Activated naive CD8-positive, alpha-beta T cell (primary cell): ENCODE results near the gene ACOT13.
"Not testable (repeated sequence)": the region's sequence is repeated elsewhere in the genome, so short reads cannot be mapped to it uniquely, and the experiment has no call there.

Experiments used
- H3K27ac Mint-ChIP-seq: one replicate; pipeline ENCODE4 v1.8.0; 2021; ENCODE audit warnings: mixed read lengths
- H3K27me3 Mint-ChIP-seq: one replicate; pipeline ENCODE4 v1.8.0; 2021; ENCODE audit warnings: mixed read lengths
- H3K36me3 Mint-ChIP-seq: one replicate; pipeline ENCODE4 v1.8.0; 2021; ENCODE audit warnings: mixed read lengths
- H3K4me1 Mint-ChIP-seq: one replicate; pipeline ENCODE4 v1.8.0; 2021; ENCODE audit warnings: low read depth, mixed read lengths
- H3K4me3 Mint-ChIP-seq: one replicate; pipeline ENCODE4 v1.8.0; 2021; ENCODE audit warnings: mild to moderate bottlenecking, mixed read lengths
- H3K9me3 Mint-ChIP-seq: one replicate; pipeline ENCODE4 v1.8.0; 2021; ENCODE audit warnings: low read depth, mixed read lengths

Gene ACOT13

DNA sequence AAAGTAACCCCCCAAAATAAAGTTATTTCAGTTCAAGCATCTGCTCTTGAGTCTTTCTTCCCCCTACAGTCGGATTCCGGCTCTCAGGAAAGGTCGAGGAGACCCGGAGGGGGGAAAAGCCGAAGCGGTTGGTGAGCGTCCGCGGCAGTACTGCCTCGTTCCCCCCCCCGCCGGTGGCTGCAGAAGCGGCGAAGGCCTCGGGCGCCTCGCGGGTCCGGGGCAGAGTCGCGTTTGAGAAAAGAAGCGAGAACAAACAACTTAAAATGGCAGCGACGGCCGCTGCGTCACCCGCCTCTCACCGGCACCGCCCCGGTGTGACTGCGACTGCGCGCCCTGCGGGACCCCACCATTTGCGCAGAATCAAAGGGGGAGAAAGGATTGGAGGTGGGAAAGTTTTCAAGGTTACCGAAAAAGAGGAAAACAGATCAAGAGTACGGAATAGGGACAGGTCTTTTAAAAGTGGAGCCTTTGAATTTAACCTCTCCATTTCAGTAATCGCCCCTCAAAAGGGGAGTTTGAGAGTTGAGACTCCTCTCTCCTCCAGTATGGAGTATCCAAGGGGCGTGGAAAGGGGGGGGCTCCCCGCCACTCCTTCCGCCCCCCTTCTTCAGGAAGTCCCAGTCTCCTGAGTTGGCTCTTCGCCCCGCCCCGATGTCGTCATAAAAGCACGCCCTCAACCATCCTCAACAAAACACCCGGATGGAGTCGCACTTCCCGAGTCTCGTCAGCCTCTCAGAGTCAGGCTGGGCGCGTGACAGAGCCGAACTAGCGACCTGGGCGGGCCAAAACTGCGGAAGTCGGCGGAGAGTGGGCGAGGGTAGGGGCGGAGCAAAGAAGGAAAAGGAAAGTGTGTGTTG, 54.0 kb downstream of the ACOT13 start:
- H3K4me3 Mint-ChIP-seq, result peak overlapping the region; percentile 97
- H3K36me3 Mint-ChIP-seq, result peaks cover 17% of the 10 kb centered on the region
- H3K27me3 Mint-ChIP-seq, result no peaks in the 10 kb centered on the region
- peaks cover 40% of the 10 kb centered on the region for H3K4me1 Mint-ChIP-seq
- no peaks in the 10 kb centered on the region for H3K9me3 Mint-ChIP-seq
- peak overlapping the region; percentile 100 for H3K27ac Mint-ChIP-seq

DNA sequence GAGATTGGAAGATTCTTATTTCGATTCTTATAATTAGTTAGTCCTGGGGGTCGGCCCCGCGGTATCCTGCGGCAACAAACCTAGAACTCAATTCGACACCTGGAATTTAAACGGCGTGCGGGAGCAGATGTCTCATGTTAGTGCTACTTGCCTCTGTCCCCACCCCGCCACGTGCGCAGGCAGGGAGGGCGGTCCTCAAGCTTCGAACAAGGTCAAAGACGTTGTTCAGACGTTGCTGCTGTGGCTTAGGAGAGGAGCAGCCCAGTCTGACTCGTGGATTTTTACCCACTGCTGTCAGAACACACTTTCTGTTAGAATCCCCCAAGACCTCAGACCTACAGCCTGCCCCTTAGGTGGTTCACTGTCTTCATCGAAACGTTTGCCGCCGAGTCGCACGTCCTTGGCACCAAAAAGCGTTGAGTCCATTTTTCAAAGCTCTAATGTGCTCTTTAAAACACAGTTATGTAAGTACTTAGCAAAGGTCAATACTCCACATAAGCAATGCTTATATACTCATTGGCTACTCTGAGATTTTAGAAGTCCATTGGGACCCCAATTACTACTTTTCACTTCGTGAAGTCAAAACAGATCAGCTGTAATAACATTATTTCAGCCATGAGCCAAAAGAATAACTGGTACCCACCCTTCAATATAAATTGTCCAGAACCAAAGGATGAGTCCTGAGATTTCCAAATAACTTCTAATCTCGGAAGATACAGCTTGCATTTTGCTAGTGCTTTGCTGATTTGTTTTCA, 54.8 kb downstream of the ACOT13 start:
- peak overlapping the region; percentile 97 for H3K4me3 Mint-ChIP-seq
- H3K27ac Mint-ChIP-seq, result peak overlapping the region; percentile 100
- H3K9me3 Mint-ChIP-seq, result no peaks in the 10 kb centered on the region
- no peaks in the 10 kb centered on the region for H3K27me3 Mint-ChIP-seq
- H3K4me1 Mint-ChIP-seq, result peaks cover 32% of the 10 kb centered on the region
- H3K36me3 Mint-ChIP-seq, result peaks cover 13% of the 10 kb centered on the region

DNA sequence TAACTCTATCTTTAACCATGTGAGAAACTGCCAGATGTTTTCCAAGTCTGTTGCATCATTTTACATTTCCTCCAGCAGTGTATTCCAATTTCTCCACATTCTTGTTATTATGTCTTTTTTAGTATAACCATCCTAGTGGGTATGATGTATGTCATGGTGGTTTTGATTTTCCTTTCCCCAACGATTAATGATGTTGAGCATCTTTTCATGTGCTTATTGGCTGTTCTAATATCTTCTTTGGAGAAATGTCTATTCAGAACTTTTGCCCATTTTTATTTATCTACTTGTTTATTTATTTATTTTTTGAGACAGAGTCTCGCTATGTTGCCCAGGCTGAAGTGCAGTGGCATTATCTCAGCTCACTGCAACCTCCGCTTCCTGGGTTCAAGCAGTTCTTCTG, 56.4 kb downstream of the ACOT13 start:
- Mint-ChIP-seq H3K36me3 (peaks cover 3% of the 10 kb centered on the region), H3K4me3 (no peak overlapping the region)

DNA sequence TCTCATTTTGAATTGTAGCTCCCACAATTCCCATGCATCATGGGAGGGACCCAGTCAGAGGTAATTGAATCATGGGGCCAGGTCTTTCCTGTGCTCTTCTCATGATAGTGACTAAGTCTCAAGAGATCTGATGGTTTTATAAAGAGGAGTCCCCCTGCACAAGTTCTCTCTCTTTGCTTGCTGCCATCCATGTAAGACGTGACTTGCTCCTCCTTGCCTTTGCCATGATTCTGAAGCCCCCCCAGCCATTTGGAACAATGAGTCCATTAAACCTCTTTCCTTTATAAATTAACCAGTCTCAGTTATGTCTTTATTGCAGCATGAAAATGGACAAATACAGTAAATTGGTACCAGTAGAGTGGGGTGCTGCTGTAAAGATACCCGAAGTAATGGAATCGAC, 63.8 kb downstream of the ACOT13 start:
- H3K36me3 Mint-ChIP-seq, result peaks cover 12% of the 10 kb centered on the region
- not testable (repeated sequence) for H3K27me3 Mint-ChIP-seq, H3K27ac Mint-ChIP-seq, H3K4me3 Mint-ChIP-seq, H3K4me1 Mint-ChIP-seq
- H3K9me3 Mint-ChIP-seq, result peaks cover 11% of the 10 kb centered on the region

More for the DNA sequence above, 56.4 kb downstream of the ACOT13 start:
- H3K9me3 Mint-ChIP-seq, result no peaks in the 10 kb centered on the region
- peak overlapping the region; percentile 84 for H3K27ac Mint-ChIP-seq
- peaks cover 16% of the 10 kb centered on the region for H3K4me1 Mint-ChIP-seq
- no peaks in the 10 kb centered on the region for H3K27me3 Mint-ChIP-seq

DNA sequence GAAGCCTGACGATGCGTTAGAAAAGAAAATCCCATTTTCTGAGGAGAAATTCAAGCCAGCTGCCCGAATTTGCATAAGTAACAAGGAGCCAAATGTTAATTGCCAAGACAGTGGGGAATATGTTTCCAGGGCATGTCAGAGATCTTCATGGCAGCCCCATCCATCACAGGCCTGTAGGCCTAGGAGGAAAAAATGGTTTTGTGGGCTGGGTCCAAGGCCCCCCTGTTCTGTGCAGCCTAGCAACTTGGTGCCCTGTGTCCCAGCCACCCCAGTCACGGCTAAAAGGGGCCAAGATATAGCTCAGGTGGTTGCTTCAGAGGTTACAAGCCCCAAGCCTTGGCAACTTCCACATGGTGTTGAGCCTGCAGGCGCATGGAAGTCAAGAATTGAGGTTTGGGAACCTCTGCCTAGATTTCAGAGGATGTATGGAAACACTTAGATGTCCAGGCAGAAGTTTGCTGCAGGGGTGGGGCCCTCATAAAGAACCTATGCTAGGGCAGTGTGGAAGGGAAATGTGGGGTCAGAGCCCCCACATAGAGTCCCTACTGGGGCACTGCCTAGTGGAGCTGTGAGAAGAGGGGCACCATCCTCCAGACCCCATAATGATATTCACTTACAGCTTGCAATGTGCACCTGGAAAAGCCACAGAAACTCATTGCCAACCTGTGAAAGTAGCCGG, 64.7 kb downstream of the ACOT13 start:
- peaks cover 12% of the 10 kb centered on the region for H3K36me3 Mint-ChIP-seq
- H3K4me1 Mint-ChIP-seq, H3K4me3 Mint-ChIP-seq, H3K27ac Mint-ChIP-seq, H3K27me3 Mint-ChIP-seq: not testable (repeated sequence)
- peaks cover 11% of the 10 kb centered on the region for H3K9me3 Mint-ChIP-seq

DNA sequence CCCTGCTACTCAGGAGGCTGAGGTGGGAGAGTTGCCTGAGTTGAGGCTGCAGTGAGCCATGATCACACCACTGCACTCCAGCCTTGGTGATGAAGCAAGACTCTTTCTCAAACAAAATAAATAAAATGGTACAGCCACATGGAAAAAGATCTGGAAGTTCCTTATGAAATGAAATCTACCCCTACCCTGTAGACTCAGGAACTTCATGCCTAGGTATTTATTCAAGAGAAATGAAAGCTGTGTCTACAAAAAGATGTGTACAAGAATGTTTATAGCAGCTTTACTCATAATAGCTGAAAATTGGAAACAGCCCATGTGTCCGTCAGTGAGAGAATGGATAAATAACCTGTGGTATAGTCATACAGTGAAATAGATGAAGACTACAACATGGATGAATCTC, 67.3 kb downstream of the ACOT13 start:
- peaks cover 12% of the 10 kb centered on the region for H3K36me3 Mint-ChIP-seq
- H3K4me3 Mint-ChIP-seq, result no peak overlapping the region
- no peaks in the 10 kb centered on the region for H3K27me3 Mint-ChIP-seq
- peaks cover 3% of the 10 kb centered on the region for H3K4me1 Mint-ChIP-seq
- H3K9me3 Mint-ChIP-seq, result peaks cover 11% of the 10 kb centered on the region
- no peak overlapping the region for H3K27ac Mint-ChIP-seq

DNA sequence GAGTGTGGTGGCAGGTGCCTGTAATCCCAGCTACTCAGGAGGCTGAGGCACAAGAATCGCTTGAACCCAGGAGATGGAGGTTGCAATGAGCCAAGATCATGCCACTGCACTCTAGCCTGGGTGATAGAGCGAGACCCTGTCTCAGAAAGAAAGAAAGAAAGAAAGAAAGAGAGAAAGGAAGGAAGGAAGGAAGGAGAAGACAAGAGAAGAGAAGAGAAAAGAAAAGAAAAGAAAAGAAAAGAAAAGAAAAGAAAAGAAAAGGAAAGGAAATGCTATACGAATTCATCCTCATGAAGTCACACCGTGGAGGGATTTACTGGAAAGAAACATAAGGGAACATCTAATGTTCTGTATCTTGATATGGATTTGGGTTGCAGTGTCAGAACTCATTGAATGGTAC, 67.8 kb downstream of the ACOT13 start:
- H3K4me3 Mint-ChIP-seq, H3K27me3 Mint-ChIP-seq, H3K27ac Mint-ChIP-seq, H3K4me1 Mint-ChIP-seq: not testable (repeated sequence)
- peaks cover 12% of the 10 kb centered on the region for H3K36me3 Mint-ChIP-seq
- peaks cover 11% of the 10 kb centered on the region for H3K9me3 Mint-ChIP-seq

DNA sequence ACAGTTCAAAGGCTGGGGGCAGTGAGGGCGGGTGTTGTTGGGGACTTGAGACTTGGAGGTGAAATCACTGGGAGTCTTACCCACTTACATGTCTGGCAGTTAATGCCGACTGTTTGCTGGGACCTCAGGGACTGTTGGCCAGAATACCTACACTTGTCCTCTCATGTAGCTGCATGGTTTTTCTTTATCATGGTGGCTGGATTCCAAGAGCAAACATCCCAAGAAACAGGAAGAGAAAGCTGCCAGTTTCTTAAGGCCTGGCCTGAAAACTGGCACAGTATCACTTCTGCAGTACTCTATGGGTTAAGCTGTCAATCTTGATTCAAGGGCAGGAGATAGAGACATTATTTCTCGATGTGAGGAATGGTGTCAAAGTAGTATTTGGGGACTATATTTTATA, 71.9 kb downstream of the ACOT13 start:
- no peaks in the 10 kb centered on the region for H3K36me3 Mint-ChIP-seq
- no peaks in the 10 kb centered on the region for H3K27me3 Mint-ChIP-seq
- H3K9me3 Mint-ChIP-seq, result no peaks in the 10 kb centered on the region
- peaks cover 21% of the 10 kb centered on the region for H3K4me1 Mint-ChIP-seq
- H3K4me3 Mint-ChIP-seq, result no peak overlapping the region
- no peak overlapping the region for H3K27ac Mint-ChIP-seq

DNA sequence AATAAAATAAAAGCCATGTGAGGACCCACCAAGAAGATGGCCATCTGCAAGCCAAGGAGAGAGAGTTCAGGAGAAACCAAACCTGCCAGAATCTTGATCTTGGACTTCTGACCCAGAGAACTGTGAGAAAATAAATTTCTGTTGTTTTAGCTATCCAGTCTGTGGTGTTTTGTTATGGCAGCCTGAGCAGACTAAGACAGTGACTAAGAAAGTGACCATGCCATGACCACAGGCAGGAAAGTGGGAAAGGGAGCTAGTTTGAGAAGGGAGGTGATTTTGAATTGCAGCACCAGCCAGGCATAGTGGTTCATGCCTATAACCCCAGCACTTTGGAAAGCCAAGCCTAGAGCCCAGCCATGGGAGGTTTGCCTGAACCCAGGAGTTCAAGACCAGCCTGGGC, 74.0 kb downstream of the ACOT13 start:
- Mint-ChIP-seq H3K4me3 (no peak overlapping the region), H3K9me3 (no peaks in the 10 kb centered on the region), H3K27ac (no peak overlapping the region), H3K27me3 (no peaks in the 10 kb centered on the region), H3K36me3 (no peaks in the 10 kb centered on the region), H3K4me1 (peaks cover 22% of the 10 kb centered on the region)

DNA sequence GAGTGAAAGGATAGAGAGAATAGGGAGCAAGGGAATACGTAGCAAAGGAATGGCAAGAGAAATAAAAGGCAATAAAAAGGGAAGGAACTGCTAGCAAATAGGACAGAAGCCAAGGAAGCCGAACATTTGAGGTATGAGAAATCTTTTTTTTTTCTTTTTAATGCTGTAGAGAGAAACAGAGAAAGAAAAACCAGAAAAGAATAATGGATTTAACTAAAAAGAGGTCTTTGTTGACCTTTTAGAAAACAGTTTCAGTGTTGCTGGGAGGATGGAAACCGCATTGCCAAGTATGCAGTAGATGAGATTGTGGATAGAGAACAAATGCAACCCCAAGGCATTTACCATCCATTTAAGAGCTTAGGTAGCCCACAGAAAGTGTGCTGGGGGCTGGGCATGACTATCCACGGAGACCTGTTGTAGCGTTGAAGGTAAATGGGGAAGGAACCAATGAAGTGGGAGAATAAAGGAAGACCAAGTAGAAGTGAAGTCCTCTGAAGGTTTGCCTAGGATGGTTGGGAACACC, 75.4 kb downstream of the ACOT13 start:
- no peaks in the 10 kb centered on the region for H3K9me3 Mint-ChIP-seq
- H3K4me3 Mint-ChIP-seq, result peak overlapping the region; percentile 21
- H3K27me3 Mint-ChIP-seq, result no peaks in the 10 kb centered on the region
- H3K4me1 Mint-ChIP-seq, result peaks cover 22% of the 10 kb centered on the region
- no peak overlapping the region for H3K27ac Mint-ChIP-seq
- H3K36me3 Mint-ChIP-seq, result no peaks in the 10 kb centered on the region

DNA sequence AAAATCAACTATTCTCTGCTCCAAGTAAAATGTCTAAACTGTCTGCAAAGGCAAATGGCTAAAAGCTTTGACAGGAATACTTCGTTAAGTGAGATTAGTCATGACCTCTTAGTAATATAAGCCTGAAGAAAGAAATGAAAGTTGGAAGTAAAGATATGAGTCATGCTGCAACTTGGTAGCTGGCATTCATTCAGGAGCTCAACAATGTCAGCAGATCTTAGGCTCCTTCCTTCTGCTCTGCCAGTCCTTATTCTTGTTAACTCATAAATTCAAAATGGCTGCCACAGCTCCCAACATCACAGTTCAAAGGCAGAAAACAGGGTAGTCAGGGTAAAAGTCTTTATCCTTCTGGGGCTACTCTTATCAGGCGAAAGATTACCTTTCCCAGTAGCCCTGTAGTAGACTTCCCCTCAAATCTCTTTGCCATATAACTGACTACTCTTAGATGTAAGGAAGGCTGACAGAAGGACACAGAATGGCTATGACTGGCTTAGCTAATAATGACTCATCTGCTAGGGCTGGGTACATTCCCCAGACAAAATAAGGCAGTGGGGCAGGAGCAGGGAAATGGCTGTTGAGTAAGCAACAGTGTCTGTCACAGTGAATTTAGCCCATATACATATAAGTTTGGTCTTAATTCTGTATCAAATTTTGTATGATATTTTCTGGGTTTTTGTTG, 76.5 kb downstream of the ACOT13 start:
- H3K9me3 Mint-ChIP-seq, result no peaks in the 10 kb centered on the region
- no peaks in the 10 kb centered on the region for H3K27me3 Mint-ChIP-seq
- H3K27ac Mint-ChIP-seq, result peak overlapping the region; percentile 87
- H3K4me1 Mint-ChIP-seq, result peaks cover 22% of the 10 kb centered on the region
- no peaks in the 10 kb centered on the region for H3K36me3 Mint-ChIP-seq
- H3K4me3 Mint-ChIP-seq, result peak overlapping the region; percentile 35

DNA sequence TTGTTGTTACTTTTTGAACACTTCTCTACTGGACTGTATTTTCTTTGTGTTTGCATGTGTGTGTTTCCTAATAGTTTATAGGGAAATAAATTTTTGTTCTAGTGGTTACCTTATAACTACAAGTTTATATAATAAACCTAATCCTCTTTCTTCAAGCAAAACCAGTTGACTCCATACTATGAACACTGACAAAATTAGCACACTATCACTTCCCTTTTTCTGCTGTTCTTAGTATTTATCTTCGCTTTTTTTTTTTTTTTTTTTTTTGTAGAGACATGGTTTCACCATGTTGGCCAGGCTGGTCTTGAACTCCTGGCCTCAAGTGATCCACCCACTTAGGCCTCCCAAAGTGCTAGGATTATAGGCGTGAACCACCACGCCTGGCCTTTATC, 77.1 kb downstream of the ACOT13 start:
- Mint-ChIP-seq H3K36me3 (no peaks in the 10 kb centered on the region), H3K4me3 (peak overlapping the region; percentile 28), H3K27ac (peak overlapping the region; percentile 87), H3K4me1 (peaks cover 22% of the 10 kb centered on the region), H3K9me3 (no peaks in the 10 kb centered on the region), H3K27me3 (no peaks in the 10 kb centered on the region)

DNA sequence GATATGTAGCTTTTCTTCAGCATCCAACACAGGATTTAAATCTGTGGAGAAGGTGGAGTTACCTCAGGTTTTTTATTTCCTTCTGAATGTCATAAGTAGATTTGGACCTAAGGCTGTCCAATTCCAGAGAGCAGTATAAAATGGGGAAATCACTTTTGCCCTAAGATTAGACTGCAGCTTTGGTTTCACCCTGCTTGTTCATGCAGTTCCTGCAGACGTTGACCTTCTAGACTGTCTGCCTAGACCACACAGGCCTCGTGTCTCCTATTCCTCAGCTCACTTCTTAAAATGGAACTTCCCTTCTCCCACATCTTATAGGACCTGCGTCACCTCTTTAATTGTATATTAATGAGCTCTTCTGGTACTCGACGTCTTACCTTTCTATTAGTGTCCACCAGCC, 78.0 kb downstream of the ACOT13 start:
- Mint-ChIP-seq H3K4me3 (no peak overlapping the region), H3K36me3 (no peaks in the 10 kb centered on the region), H3K27ac (no peak overlapping the region), H3K4me1 (peaks cover 22% of the 10 kb centered on the region), H3K27me3 (no peaks in the 10 kb centered on the region), H3K9me3 (no peaks in the 10 kb centered on the region)

DNA sequence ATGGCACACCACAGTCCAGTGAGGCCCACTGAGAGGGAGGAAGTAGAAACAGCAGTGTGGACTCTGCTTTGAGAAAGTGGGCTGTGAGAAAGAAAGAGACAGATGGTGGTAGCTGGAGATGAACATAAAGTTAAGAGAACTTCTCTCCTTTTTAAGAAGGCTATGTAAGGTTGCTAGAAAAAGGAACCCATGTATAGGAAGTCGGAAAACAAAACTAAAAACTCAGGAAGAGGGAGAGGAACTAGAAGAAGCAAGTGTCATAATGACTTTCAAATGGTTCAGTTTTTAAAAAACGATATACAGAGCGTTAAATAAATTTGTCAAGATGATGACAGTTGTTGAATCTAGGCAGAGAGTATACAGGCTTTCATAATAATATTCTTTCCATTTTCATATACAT, 82.4 kb downstream of the ACOT13 start:
- peaks cover 3% of the 10 kb centered on the region for H3K36me3 Mint-ChIP-seq
- H3K9me3 Mint-ChIP-seq, result peaks cover 8% of the 10 kb centered on the region
- H3K4me1 Mint-ChIP-seq, result no peaks in the 10 kb centered on the region
- H3K27me3 Mint-ChIP-seq, result no peaks in the 10 kb centered on the region
- H3K27ac Mint-ChIP-seq, result no peak overlapping the region
- H3K4me3 Mint-ChIP-seq, result no peak overlapping the region
